Fibroblast of skin of back (primary cell): ENCODE measurements around the gene EPB41L5. TPM values are rescaled to one million over a fixed set of nuclear protein-coding genes. Genes with fewer than 3 reads are reported as not detected.
"Not testable (repeated sequence)": the region's sequence is repeated elsewhere in the genome, so short reads cannot be mapped to it uniquely, and the experiment has no call there.

Experiments
- DNase-seq: peaks from one replicate; pipeline ENCODE4 v3.0.0-alpha.2; 2013
- polyA plus RNA-seq, 2 experiments: library from polyadenylated mRNA; unstranded; fragments of 120-200 nt; gene quantifications; one replicate each; pipeline ENCODE4 v1.2.1, GENCODE V29; 2013; ENCODE audit not compliant: insufficient read length in 2 of 2

The EPB41L5 gene
- polyA plus RNA-seq (2013, experiment 1 of 2; ENCODE audit: insufficient read length): 5.7 TPM
- 6.1 TPM for polyA plus RNA-seq (2013, experiment 2 of 2; ENCODE audit: insufficient read length)

- peak; percentile 94 for DNase-seq
These were observed at the start of gene EPB41L5 for GRCh38 chr2:120012771-120013596. Gene EPB41L5, plus strand, starts transcription at chr2:120013077. Its CDS starts 6,008 bp downstream, at chr2:120019085.

- DNase-seq: no peak
These were observed 31.0 kb upstream of the EPB41L5 start for GRCh38 chr2:119981896-119982295.

GRCh38 chr2:119982506-119982905, 30.4 kb upstream of the EPB41L5 start:
- no peak for DNase-seq

DNA sequence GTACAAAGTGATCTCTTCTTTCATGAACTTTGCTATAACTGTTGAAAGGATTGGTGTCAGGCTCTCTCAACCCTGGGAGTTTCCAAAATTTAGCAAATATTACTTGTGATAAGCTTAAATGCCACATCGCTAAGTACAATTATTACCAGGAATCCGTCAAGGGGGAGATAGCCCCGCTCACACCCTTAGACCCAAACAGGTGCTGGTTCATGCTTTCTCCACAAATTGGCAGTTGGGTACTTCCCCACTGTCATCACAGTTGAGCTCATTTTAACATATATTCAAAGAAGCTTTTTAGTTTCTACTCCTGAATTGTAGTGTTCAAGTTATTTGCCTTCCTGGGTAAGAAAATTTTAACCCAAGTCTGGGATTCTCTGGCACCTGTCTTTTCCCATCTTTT, 29.8 kb upstream of the EPB41L5 start:
- DNase-seq: no peak

DNA sequence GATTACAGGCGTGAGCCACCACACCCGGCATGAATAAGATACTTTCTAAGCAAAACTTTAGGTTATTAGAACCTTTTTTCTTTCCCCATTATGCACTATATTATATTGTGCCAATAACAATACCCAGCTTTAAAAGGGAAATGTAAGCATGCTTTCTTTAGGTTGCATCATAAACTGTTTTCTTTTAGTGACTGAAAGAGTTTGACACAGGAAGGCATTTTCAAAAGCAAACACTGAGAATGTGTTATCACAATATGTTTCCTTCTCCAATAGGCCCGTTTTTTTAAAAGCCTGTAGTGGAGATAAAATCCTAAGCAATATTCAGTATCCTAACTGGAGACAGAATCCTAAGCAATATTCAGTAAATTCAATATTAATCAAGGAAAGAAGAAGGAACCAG, 16.7 kb upstream of the EPB41L5 start:
- peak; percentile 41 for DNase-seq

GRCh38 chr2:119996896-119997891, 15.7 kb upstream of the EPB41L5 start:
- not testable (repeated sequence) for DNase-seq

DNA sequence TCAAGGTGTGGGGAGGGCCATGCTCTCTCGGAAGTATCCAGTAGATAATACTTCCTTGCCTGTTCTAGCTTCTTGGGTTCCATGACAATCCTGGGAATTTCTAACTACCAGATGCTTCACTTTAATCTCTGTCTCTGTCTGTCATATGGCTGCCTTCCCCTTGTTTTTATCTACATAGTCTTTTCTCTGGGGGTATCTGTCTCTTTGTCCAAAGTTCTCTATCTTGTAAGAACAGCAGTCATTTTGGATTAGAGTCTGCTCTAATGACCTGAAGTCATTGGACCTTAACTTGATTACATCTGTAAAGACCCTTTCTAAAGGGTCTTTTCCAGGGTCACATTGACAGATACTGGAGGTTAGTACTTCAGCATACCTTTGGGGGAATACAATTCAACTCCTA, 11.4 kb upstream of the EPB41L5 start:
- no peak for DNase-seq

DNA sequence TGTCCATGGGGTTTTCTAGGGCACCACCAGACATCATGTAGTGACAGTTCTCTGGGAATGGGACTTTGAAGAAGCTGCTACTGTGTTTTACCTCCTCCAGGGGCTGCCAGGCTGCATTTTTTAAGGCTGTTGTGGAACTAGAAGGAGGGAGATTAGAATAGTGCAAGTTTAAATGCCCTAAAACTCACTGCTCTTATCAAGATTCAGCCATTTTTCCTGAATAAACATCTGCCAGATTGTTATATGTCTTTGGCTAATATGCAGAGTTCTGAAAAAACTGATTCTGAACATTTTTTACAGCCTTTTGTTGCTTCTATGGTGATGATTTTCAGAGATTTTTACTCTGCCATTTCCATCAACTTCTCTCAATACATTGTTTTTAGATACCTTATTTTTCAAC, 8.6 kb upstream of the EPB41L5 start:
- DNase-seq: no peak

GRCh38 chr2:120005834-120006521, 6.9 kb upstream of the EPB41L5 start:
- DNase-seq: no peak

DNA sequence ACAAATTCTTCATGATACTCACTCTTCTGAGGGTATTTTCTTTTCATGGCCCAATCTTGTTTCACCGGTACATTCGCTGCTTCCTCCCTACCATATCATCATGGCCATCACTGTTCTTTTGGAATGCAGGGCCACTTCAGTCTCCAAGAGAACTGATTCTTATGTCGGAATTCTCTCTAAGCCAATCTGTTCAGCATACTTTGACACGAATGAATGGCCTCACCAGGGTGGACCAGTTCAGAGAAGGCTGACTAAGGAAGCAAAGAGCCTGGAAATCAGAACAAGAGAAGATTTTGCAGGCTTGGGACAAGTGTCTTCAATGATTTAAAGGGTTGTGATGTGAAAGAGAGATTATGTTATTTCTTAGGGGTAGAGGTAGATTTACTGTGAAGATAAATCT, 5.0 kb upstream of the EPB41L5 start:
- no peak for DNase-seq

DNA sequence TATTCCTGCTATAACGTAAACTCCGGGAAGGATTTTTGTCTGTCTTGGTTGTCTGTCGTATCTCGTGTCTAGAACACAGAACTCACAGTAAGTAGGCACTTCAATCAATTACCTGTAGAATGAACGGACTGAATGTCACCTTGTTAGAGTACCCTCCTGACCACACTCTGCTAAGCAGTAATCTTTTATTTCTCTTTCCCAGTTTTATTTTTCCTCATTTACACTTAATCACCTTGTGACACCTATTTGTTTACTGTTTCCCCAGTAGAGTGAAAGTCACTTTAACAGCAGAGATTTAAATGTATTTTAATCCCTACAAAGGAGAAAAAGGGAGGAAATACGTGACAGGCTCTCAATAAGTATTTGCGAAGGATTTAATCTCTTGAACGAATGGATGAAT, 514 bp upstream of the EPB41L5 start:
- DNase-seq: no peak

GRCh38 chr2:120013597-120014223, 833 bp downstream of the EPB41L5 start:
- DNase-seq: no peak

DNA sequence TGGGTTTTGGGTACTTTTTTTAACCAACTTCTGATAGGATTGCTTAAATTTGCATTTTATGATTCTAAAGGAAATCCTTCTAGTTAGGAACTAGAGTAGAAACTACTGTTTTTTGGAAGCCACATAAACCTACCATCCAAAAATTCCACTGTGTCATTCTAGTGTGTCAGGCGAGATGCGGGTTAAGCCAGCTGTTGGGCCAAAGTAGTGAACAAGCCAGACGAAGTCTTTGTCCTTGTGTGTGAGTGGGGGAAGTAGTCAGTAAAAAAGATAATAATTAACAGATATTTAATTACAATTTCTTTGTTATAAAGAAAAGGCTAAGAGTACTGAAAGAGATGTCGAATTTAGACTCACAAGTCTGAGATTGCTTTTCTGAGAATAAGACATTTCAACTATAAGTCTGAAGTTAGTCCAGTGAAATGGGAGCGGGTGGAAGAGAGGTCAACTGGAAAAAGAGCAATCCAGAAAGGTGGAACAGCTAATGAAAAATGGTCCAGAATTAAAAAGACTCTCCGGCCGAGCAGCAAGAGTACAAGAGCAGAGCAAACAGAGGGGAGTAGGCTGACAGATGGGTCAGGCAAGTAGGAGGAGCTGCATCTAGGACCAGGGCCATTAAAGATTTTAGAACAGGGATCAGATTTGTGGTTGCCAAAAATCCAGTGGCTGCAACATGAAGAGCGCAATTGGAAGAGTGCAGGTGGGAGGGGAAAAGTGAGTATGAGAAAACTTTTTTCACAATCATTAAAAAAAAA, 1.5 kb downstream of the EPB41L5 start:
- DNase-seq: no peak

- no peak for DNase-seq
These were observed 3.9 kb downstream of the EPB41L5 start for GRCh38 chr2:120016800-120017199.

GRCh38 chr2:120017201-120017600, 4.3 kb downstream of the EPB41L5 start:
- no peak for DNase-seq

DNA sequence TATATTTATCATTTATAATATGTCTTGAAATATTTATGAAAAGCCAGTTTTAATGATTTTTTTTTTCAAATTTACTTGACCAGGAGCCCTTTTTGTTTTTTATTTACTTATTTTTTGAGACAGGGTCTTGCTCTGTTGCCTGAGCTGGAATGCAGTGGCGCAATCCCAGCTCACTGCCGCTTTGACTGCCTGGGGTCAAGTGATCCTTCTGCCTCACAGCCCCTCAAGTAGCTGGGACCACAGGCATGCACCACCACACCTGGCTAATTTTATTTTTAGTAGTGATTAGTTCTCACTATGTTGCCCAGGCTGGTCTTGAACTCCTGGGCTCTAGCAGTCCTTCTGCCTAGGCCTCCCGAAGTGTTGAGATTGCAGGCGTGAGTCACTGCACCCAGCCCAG, 5.7 kb downstream of the EPB41L5 start:
- no peak for DNase-seq

GRCh38 chr2:120020554-120020953, 7.7 kb downstream of the EPB41L5 start:
- no peak for DNase-seq

GRCh38 chr2:120022505-120022904, 9.6 kb downstream of the EPB41L5 start:
- not testable (repeated sequence) for DNase-seq

GRCh38 chr2:120026890-120027289, 14.0 kb downstream of the EPB41L5 start:
- no peak for DNase-seq

GRCh38 chr2:120028795-120029194, 15.9 kb downstream of the EPB41L5 start:
- DNase-seq: no peak
